Fibroblast of skin of scalp (primary cell): ENCODE results near the gene PPP1R12A.

ENCODE experiments used
- DNase-seq: peaks from one replicate; pipeline ENCODE4 v3.0.0-alpha.2; 2013

The PPP1R12A gene

GRCh38 chr12:79841248-79841877 lies 93.5 kb downstream of the PPP1R12A start:
- DNase-seq, result no peak

DNA sequence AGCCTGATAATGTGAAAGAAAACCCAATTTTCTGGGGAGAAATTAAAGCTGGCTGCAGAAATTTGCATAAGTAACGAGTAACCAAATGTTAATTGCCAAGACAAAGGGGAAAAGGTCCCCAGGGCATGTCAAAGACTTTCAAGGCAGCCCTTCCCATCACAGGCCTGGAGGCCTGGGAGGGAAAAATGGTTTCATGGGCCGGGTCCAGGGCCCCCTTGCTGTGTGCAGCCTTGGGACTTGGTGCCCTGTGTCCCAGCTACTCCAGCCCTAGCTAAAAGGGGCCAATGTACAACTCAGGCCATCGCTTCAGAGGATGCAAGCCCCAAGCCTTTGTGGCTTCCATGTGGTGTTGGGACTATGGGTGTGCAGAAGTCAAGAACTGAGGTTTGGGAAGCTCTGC lies 96.5 kb downstream of the PPP1R12A start:
- DNase-seq, result no peak

GRCh38 chr12:79837575-79837974 lies 97.3 kb downstream of the PPP1R12A start:
- DNase-seq, result no peak

- DNase-seq, result no peak
Measured at GRCh38 chr12:79835377-79835843, 99.5 kb downstream of the PPP1R12A start.

GRCh38 chr12:79834712-79835376 lies 100.1 kb downstream of the PPP1R12A start:
- DNase-seq, result no peak

DNA sequence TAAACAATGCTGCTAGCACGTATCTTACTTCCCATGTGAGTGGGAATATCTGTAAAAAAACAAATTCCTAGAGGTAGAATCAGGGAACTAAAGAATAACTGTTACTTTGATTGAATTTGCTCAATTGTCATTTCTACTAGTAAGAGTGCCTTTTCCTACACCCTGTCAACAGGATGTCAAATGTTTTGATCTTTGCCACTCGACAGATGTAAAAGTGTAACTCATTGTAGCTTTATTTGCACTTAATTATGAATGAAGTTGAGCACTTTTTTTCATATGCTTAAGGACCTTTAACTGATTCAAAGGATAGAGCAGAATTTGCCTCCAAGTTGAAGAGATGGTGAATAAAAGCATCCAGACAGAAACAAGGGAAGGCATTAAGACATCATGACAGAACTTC lies 104.5 kb downstream of the PPP1R12A start:
- DNase-seq, result no peak

GRCh38 chr12:79828924-79829323 lies 106.0 kb downstream of the PPP1R12A start:
- DNase-seq, result no peak

DNA sequence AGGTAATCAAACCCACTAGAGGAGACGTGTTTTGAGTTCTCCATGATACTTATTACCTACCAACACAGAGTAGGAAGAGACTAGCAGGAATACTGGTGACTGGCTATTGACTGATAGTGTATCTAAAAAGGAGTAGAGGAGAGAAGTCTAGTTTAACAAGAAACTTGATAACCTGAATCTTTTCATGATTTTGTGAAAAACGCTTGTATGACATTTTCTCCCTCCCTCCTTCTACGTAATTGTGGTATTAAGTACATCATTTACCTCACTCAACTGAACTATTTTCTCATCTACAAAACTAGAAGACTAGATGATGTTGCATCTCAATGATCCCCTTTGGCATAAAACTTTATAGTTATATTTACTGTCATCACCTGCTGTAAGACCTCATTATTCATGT lies 107.4 kb downstream of the PPP1R12A start:
- DNase-seq, result no peak

DNA sequence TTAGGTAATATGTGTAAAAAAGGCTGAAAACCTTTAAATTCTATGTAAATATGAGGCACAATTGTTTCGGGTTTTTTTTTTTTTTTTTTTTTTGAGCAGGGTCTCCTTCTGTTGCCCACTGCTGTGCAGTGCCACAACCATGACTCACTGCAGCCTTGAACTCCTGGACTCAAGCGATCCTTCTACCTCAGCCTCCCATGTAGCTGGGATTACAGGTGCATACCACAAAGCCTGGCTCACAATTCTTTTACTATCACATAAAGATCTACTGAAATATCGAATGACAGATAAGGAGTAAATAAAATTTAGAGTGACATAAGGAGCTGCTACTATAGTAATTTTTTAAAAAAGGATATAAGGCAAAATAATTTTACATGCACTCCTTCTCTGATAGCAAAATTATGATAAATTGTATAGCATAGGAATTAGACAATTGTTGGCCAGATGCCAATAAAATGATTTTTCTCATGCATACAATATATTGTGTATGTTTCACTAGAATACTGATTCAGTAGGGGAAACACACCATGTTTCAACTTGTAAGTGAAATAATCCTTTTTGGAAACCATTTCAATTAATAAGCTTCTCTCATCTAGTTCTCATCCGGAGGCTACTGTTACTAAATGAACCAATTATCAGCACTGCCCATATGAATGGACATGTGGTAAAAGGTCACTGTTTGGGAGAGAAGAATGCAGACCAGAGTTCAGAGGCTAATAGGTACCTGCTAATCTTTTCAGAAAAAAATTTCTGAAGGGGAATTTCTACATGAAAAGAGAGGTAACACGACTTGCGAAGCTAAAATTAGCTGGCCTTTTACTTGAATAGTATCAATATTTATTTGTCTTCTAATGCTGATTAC lies 108.4 kb downstream of the PPP1R12A start:
- DNase-seq, result no peak

DNA sequence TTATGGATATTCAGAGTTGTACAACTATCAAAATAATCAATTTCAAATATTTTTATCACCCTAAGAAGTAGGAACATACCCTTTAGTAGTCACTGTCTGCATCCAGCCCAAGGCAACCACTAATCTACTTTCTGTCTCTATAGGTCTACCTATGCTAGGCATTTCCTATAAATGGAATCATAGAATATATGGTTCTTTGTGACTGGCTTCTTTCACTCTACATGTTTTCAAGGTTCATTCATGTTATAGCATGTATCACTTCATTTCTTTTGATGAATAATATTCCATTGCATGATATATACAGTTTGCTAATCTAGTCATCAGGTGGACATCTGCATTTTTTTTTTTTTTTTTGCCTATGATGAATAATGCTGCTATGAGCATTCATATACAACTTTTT lies 112.4 kb downstream of the PPP1R12A start:
- no peak for DNase-seq

GRCh38 chr12:79818856-79819255 lies 116.0 kb downstream of the PPP1R12A start:
- DNase-seq, result no peak

DNA sequence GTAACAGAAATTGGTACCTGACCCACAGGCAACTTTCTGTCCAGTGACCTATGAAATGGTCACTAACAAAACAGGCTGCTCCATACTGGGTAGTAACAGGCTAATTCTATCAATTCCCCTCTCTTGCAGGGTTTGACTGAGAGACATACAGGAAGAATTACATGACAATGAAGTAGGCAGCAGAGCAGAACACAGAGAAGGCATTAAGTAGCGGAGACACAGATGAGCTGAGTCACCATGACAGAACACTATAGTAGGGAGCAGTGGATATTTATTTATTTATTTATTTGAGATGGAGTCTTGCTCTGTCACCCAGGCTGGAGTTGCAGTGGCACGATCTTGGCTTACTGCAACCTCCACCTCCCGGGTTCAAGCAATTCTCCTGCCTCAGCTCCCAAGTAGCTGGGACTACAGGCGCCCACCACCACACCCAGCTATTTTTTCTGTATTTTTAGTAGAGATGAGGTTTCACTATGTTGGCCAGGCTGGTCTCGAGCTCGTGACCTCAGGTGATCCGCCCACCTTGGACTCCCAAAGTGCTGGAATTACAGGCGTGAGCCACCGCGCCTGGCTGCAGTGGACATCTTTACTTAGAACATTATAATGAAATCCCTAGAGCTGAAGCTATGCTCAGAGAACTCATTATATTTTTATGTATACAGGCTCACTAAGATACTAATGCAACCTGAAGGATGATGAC lies 150.4 kb downstream of the PPP1R12A start:
- peak; percentile 61 for DNase-seq

- DNase-seq, result peak; percentile 82
Measured at GRCh38 chr12:79782172-79782900, 152.6 kb downstream of the PPP1R12A start.

GRCh38 chr12:79778802-79779448 lies 156.0 kb downstream of the PPP1R12A start:
- DNase-seq, result peak; percentile 24

DNA sequence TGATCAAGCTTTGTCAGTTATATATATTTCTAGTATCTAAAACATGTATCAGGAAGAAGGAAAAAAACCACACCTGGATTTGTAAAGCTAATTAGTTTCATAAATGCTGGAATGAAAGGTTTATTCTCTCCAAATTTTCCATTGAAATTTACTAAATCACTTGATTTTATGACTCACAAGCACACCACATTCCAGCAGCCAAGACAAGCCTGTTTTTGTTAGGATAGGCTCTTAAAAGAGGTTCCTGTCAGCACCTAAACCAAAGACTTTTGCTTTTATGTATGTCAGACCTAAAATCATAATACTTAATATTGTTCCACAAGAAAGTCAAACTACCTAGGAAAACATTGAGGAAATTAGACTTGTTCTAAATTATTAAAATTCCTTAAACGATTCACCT lies 158.8 kb downstream of the PPP1R12A start:
- DNase-seq, result peak; percentile 47

GRCh38 chr12:79775355-79776027 lies 159.4 kb downstream of the PPP1R12A start:
- no peak for DNase-seq

DNA sequence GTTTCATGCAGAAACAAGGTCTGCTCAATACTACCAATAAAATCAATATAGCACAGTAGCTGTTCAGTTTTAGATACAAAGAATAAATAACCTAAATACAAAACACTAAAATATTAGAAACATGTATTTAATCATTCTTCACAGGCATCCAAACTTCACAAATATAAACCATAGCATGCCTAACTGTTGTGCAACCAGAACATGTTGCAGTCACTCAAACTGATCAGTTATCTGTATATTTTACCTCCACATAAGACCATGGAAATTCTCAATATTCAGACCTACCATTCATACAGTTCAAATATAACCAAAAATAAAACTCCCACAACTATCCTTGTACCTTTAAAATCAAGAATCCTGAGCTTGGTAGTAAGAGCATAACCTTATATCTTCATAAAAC lies 161.0 kb downstream of the PPP1R12A start:
- no peak for DNase-seq

DNA sequence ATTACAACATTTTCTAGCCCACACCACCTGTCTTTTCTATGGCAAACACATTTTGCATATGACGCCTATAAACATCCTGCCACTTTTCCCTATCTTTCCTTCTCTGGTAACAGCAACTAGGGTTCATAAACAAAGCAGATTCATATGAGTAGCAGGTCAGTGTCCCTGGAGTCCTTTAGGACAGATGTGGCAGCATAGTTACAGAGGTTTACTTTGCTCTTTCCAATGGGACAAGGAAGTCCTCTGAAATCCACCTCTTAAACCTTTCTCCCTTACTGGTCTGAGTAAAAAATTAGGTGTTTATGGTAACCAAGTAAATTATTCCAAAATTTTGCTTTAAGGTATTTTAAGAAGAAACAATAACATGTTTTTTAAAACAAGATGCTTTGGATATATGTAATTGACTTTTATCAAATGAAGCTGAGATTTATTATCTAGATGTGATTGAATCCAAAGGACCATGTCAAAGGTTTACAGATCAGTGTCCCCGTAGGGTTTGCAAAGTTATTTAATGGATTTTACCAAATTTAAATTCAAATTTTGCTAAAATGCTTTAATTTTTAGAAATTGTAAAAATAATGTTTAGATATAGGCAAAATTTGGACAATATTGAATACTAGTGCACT lies 164.9 kb downstream of the PPP1R12A start:
- no peak for DNase-seq

GRCh38 chr12:79769189-79769859 lies 165.6 kb downstream of the PPP1R12A start:
- DNase-seq, result no peak
